Esophagus squamous epithelium (tissue), 4 donors: Measurements from ENCODE around the gene LNPEP.

Source experiments
- CTCF ChIP-seq, 6 experiments: fragments of 450-650 bp in 4 of 6; fragments of 200-600 bp in 2 of 6; sonication (generic) in 2 of 6; IDR thresholded peaks; one replicate each; pipeline ENCODE4 v1.5.1; 2016 to 2019; ENCODE audit warnings: antibody characterized with exemption in 6 of 6, mild to moderate bottlenecking in 4 of 6, moderate library complexity in 4 of 6
- POLR2A ChIP-seq, 4 donors: fragments of 450-650 bp; IDR thresholded peaks; one replicate each; pipeline ENCODE4 v1.6.1; 2017; ENCODE audit warnings: antibody characterized with exemption in 4 of 4, mild to moderate bottlenecking in 4 of 4, moderate library complexity in 3 of 4

- TF ChIP-seq POLR2A (IDR thresholded peaks at IDR 0.05) (no peak), CTCF (IDR thresholded peaks at IDR 0.05) (no peak)
Observed at GRCh38 chr5:97046270-97046982, 110.5 kb downstream of the LNPEP start.
